H1 (cell line): ENCODE results near the gene POLR3A. TPM values are rescaled to one million over a fixed set of nuclear protein-coding genes. Genes with fewer than 3 reads are reported as not detected.

Experiments
- CTCF ChIA-PET: fragments of 300-600 bp; sonication (Branson Sonifier 250); formaldehyde crosslinking; loops from one replicate; lab custom pipeline; 2021; ENCODE audit not compliant: partially characterized antibody; lab: Charles Lee
- POLR2A ChIA-PET: fragments of 300-600 bp; sonication (Branson Sonifier 250); formaldehyde crosslinking; loops from one replicate; lab custom pipeline; 2021; ENCODE audit warnings: inconsistent platforms; ENCODE audit not compliant: partially characterized antibody; lab: Charles Lee
- DNase-seq, 2 experiments: peaks; one replicate each; pipeline versions ENCODE4 v3.0.0 to v3.0.0-alpha.2; 2010 to 2022; ENCODE audit warnings: low spot score in 2 of 2, low read depth in 1 of 2, mixed read lengths in 1 of 2
- FAIRE-seq: peaks from 2 replicates; lab custom pipeline; 2011; peaks lifted over from hg19 to GRCh38; lab: Jason Lieb, UNC
- H2AFZ ChIP-seq: 2 replicates; pipeline ENCODE4 v1.8.1; 2012; ENCODE audit warnings: low read length, inconsistent platforms
- H2AK5ac ChIP-seq: 2 replicates; pipeline ENCODE4 v1.6.1; 2013; ENCODE audit warnings: low read depth, low read length
- H2BK120ac ChIP-seq: replicated peaks from 2 replicates; pipeline ENCODE3; 2013; ENCODE audit warnings: low read depth, low read length, inconsistent platforms
- H2BK12ac ChIP-seq: 2 replicates; pipeline ENCODE4 v1.6.1; 2013; ENCODE audit warnings: low read depth, low read length
- H2BK15ac ChIP-seq: 2 replicates; pipeline ENCODE4 v1.6.1; 2013; ENCODE audit warnings: low read length
- H2BK20ac ChIP-seq: 2 replicates; pipeline ENCODE4 v1.6.1; 2013; ENCODE audit warnings: low read length
- H2BK5ac ChIP-seq: 2 replicates; pipeline ENCODE4 v1.6.1; 2013; ENCODE audit warnings: low read depth, low read length
- H3K14ac ChIP-seq: 2 replicates; pipeline ENCODE4 v1.6.1; 2013; ENCODE audit warnings: inconsistent platforms; ENCODE audit not compliant: insufficient read length
- H3K18ac ChIP-seq: 2 replicates; pipeline ENCODE4 v1.6.1; 2013; ENCODE audit warnings: low read length; ENCODE audit errors: extremely low read depth
- H3K23ac ChIP-seq: 2 replicates; pipeline ENCODE4 v1.6.1; 2013; ENCODE audit warnings: inconsistent platforms; ENCODE audit not compliant: insufficient read length
- H3K23me2 ChIP-seq: 2 replicates; pipeline ENCODE4 v1.6.1; 2013; ENCODE audit warnings: low read depth, low read length
- H3K27ac ChIP-seq: 2 replicates; pipeline ENCODE4 v1.6.1; 2011; ENCODE audit warnings: low read depth, low read length, inconsistent platforms
- H3K27me3 ChIP-seq, 4 experiments: replicated peaks in 1 of 4; 1 replicate in 1 of 4; 2 replicates in 3 of 4; pipeline versions ENCODE4 v1.6.1 to v1.8.1; 2011 to 2013; ENCODE audit warnings: low read length in 3 of 4, mild to moderate bottlenecking in 3 of 4, inconsistent platforms in 2 of 4, mixed read lengths in 2 of 4, moderate library complexity in 1 of 4; ENCODE audit not compliant: control insufficient read depth in 3 of 4, insufficient read depth in 3 of 4; ENCODE audit errors: extremely low read depth in 1 of 4
- H3K36me3 ChIP-seq, 4 experiments: 2 replicates each; pipeline versions ENCODE4 v1.6.1 to v1.8.1; 2011 to 2013; ENCODE audit warnings: mild to moderate bottlenecking in 4 of 4, low read length in 3 of 4, moderate library complexity in 2 of 4, control low read depth in 1 of 4, inconsistent platforms in 1 of 4; ENCODE audit not compliant: insufficient read depth in 4 of 4, control insufficient read depth in 2 of 4
- H3K4ac ChIP-seq: replicated peaks from 2 replicates; pipeline ENCODE3; 2013; ENCODE audit warnings: low read length, low read depth, mixed read lengths, inconsistent platforms; ENCODE audit not compliant: insufficient read length
- H3K4me1 ChIP-seq, 4 experiments: replicated peaks in 1 of 4; 1 replicate in 1 of 4; 2 replicates in 3 of 4; pipeline versions ENCODE4 v1.6.1 to v1.8.1; 2011 to 2013; ENCODE audit warnings: low read length in 3 of 4, inconsistent platforms in 2 of 4, mixed read lengths in 1 of 4; ENCODE audit not compliant: insufficient read depth in 4 of 4, control insufficient read depth in 3 of 4
- H3K4me2 ChIP-seq, 2 experiments: 2 replicates each; pipeline versions ENCODE4 v1.6.1 to v1.8.1; 2011 to 2013; ENCODE audit warnings: low read depth in 2 of 2, low read length in 2 of 2, control low read depth in 1 of 2, inconsistent platforms in 1 of 2, mild to moderate bottlenecking in 1 of 2; ENCODE audit not compliant: insufficient read depth in 1 of 2
- H3K4me3 ChIP-seq, 4 experiments: fragments of 200-600, 300-600 bp in 1 of 4; sonication (generic), shearing (Covaris generic), sonication (Bioruptor Twin) in 1 of 4; 2 replicates each; pipeline versions ENCODE4 v1.5.1 to v1.8.1; 2011 to 2016; ENCODE audit warnings: low read length in 4 of 4, low read depth in 3 of 4, control low read depth in 2 of 4, inconsistent platforms in 2 of 4, mild to moderate bottlenecking in 2 of 4, mixed read lengths in 1 of 4, moderate library complexity in 1 of 4; ENCODE audit not compliant: insufficient read depth in 2 of 4; ENCODE audit errors: extremely low read depth in 1 of 4
- H3K56ac ChIP-seq: replicated peaks from 2 replicates; pipeline ENCODE3; 2013; ENCODE audit warnings: low read depth, mild to moderate bottlenecking, mixed read lengths, low read length, inconsistent platforms; ENCODE audit not compliant: insufficient read length
- H3K79me1 ChIP-seq: 2 replicates; pipeline ENCODE4 v1.6.1; 2013; ENCODE audit warnings: low read depth, low read length, control low read depth
- H3K79me2 ChIP-seq, 2 experiments: 2 replicates each; pipeline versions ENCODE4 v1.6.1 to v1.8.1; 2012 to 2013; ENCODE audit warnings: low read length in 2 of 2, mild to moderate bottlenecking in 2 of 2, inconsistent platforms in 1 of 2; ENCODE audit not compliant: insufficient read depth in 2 of 2, control insufficient read depth in 1 of 2
- H3K9ac ChIP-seq, 4 experiments: replicated peaks in 1 of 4; 1 replicate in 1 of 4; 2 replicates in 3 of 4; pipeline versions ENCODE4 v1.6.1 to v1.8.1; 2011 to 2013; ENCODE audit warnings: low read depth in 3 of 4, low read length in 3 of 4, control low read depth in 2 of 4, mild to moderate bottlenecking in 2 of 4, moderate library complexity in 2 of 4, inconsistent platforms in 1 of 4; ENCODE audit errors: extremely low read depth in 1 of 4
- H3K9me3 ChIP-seq, 2 experiments: 2 replicates each; pipeline versions ENCODE4 v1.6.1 to v1.8.1; 2012 to 2013; ENCODE audit warnings: mild to moderate bottlenecking in 2 of 2, moderate library complexity in 2 of 2, control low read depth in 1 of 2, inconsistent platforms in 1 of 2, low read depth in 1 of 2, low read length in 1 of 2, mixed read lengths in 1 of 2; ENCODE audit not compliant: insufficient read depth in 2 of 2
- H4K20me1 ChIP-seq, 2 experiments: replicated peaks in 1 of 2; 2 replicates each; pipeline versions ENCODE3 to v1.8.1; 2011 to 2013; ENCODE audit warnings: inconsistent platforms in 2 of 2, low read length in 2 of 2, mild to moderate bottlenecking in 1 of 2; ENCODE audit not compliant: insufficient read depth in 2 of 2, control insufficient read depth in 1 of 2
- H4K5ac ChIP-seq: 2 replicates; pipeline ENCODE4 v1.6.1; 2013; ENCODE audit warnings: low read length, low read depth, mixed read lengths, inconsistent platforms; ENCODE audit not compliant: insufficient read length
- H4K8ac ChIP-seq: 2 replicates; pipeline ENCODE4 v1.8.0; 2013; ENCODE audit warnings: mild to moderate bottlenecking, moderate library complexity, low read length, inconsistent platforms; ENCODE audit not compliant: insufficient read depth; ENCODE audit errors: extremely low read depth
- H4K91ac ChIP-seq: replicated peaks from 2 replicates; pipeline ENCODE3; 2013; ENCODE audit warnings: low read length, mixed read lengths, inconsistent platforms; ENCODE audit not compliant: insufficient read length
- ATF3 ChIP-seq: IDR thresholded peaks from 2 replicates; pipeline ENCODE4 v1.6.1; 2011; ENCODE audit warnings: low read depth, mild to moderate bottlenecking, low read length; ENCODE audit not compliant: insufficient read depth
- KDM5A ChIP-seq: fragments of 200-600 bp; IDR thresholded peaks from 2 replicates; pipeline ENCODE4 v1.7.1; 2012; ENCODE audit warnings: mild to moderate bottlenecking, low read length, inconsistent platforms, mixed read lengths
- MAX ChIP-seq: IDR thresholded peaks from 2 replicates; pipeline ENCODE4 v1.6.1; 2012; ENCODE audit warnings: inconsistent platforms
- POU5F1 ChIP-seq: IDR thresholded peaks from 2 replicates; pipeline ENCODE4 v1.6.1; 2011; ENCODE audit warnings: low read depth, mild to moderate bottlenecking, low read length, moderate library complexity
- SAP30 ChIP-seq: fragments of 300-600 bp; sonication (generic); IDR thresholded peaks from 2 replicates; pipeline ENCODE4 v1.7.1; 2012; ENCODE audit warnings: low read length, moderate library complexity, mild to moderate bottlenecking, inconsistent platforms; ENCODE audit not compliant: insufficient read depth, insufficient replicate concordance
- SP1 ChIP-seq: IDR thresholded peaks from 2 replicates; pipeline ENCODE4 v1.6.1; 2011; ENCODE audit warnings: low read depth, low read length
- SUZ12 ChIP-seq: fragments of 200-600 bp; sonication (generic); IDR thresholded peaks from 2 replicates; pipeline ENCODE4 v1.6.1; 2012; ENCODE audit warnings: mild to moderate bottlenecking, inconsistent platforms, low read length, moderate library complexity, mixed read lengths
- WGBS, 2 experiments: shearing (Covaris generic) in 1 of 2; methylation state at CpG; one replicate each; pipeline versions ENCODE4 v1.1.6 to v1.1.7; 2013 to 2015; ENCODE audit warnings: low lambda C conversion rate in 2 of 2, mixed read lengths in 2 of 2, inconsistent platforms in 1 of 2, low coverage in 1 of 2, missing lambda C conversion rate in 1 of 2; ENCODE audit not compliant: insufficient replicate concordance in 2 of 2, insufficient coverage in 1 of 2, insufficient read length in 1 of 2; ENCODE audit errors: extremely low coverage in 1 of 2, missing lambda C conversion rate in 1 of 2; 5-methylcytosine and 5-hydroxymethylcytosine counted together
- polyA plus RNA-seq, 7 experiments: library from polyadenylated mRNA; depleted of rRNA in 3 of 7; stranded (reverse) in 5 of 7; unstranded in 2 of 7; fragments of >200 nt in 5 of 7; fragments of 200-250 nt in 2 of 7; gene quantifications; 1 replicate in 5 of 7; 2 replicates in 1 of 7; 4 replicates in 1 of 7; pipeline versions ENCODE4 v1.2.1 to v1.2.3, GENCODE V29; 2011 to 2013; ENCODE audit warnings: missing spikeins in 2 of 7, mixed read lengths in 2 of 7
- total RNA-seq: library from RNA; stranded (reverse); fragmentation: NEBNext Ultra II Directional; extraction: Animal tissue kit (Norgen Biotek cat#: 25700); gene quantifications from 2 replicates; pipeline ENCODE4 v1.2.1, GENCODE V29; 2021

POLR3A gene
- total and polyA plus RNA-seq, 2 of the 8 experiments (the other 6 are each of a cell fraction or from before 2014, with no cell fraction given), result 11.3 to 38.6 TPM

GRCh38 chr10:78025685-78026364 lies 3.5 kb downstream of the POLR3A start:
- no peak overlapping the region for H3K23ac ChIP-seq
- H3K79me1 ChIP-seq, result peaks cover 9% of the 10 kb centered on the region; the same call in 1 of the 2 replicates
- no peaks in the 10 kb centered on the region for H3K9me3 ChIP-seq
- no peaks in the 10 kb centered on the region for H3K27me3 ChIP-seq
- H4K20me1 ChIP-seq, result peaks cover 0 to 11% of the 10 kb centered on the region in 2 experiments
- no peak overlapping the region for H2BK20ac ChIP-seq
- WGBS, 2 experiments, result 93% methylated on average over 8 of the region's 8 CpGs; no CpG with 5 or more reads in 1 of the 2 experiments
- no peak overlapping the region for H2BK5ac ChIP-seq
- H3K9ac ChIP-seq, result no peak overlapping the region
- no peak for TF ChIP-seq ATF3
- no peak for TF ChIP-seq SAP30
- no peak for TF ChIP-seq KDM5A
- no peak for TF ChIP-seq SP1
- TF ChIP-seq POU5F1, result no peak
- no peak for TF ChIP-seq SUZ12
- no peak for TF ChIP-seq MAX
- TF ChIP-seq, all 59 proteins: peak for 0
- H2AK5ac ChIP-seq, result no peak overlapping the region
- peaks cover 36 to 54% (median 52%) of the 10 kb centered on the region in 4 experiments for H3K36me3 ChIP-seq
- ChIA-PET POLR2A (interaction anchor here (4.1 kb wide), 1 partner anchor 16 kb away, joined by 41 read pairs; no protein-coding TSS in a partner anchor), CTCF (no interaction called here)
- no peak overlapping the region for H4K91ac ChIP-seq
- H3K4me2 ChIP-seq, result no peak overlapping the region
- H3K23me2 ChIP-seq, result peaks cover 7% of the 10 kb centered on the region
- H2BK15ac ChIP-seq, result no peak overlapping the region
- no peak overlapping the region for H3K4ac ChIP-seq
- no peak overlapping the region for H3K27ac ChIP-seq
- H4K5ac ChIP-seq, result no peak overlapping the region
- no peak overlapping the region for H4K8ac ChIP-seq
- H3K18ac ChIP-seq, result no peak overlapping the region
- H3K14ac ChIP-seq, result no peak overlapping the region
- peaks cover 8 to 31% of the 10 kb centered on the region in 2 experiments for H3K79me2 ChIP-seq
- no peaks in the 10 kb centered on the region for H3K4me1 ChIP-seq
- no peak overlapping the region for H3K4me3 ChIP-seq
- FAIRE-seq (no peak), DNase-seq (no peak)
- H2AFZ ChIP-seq, result no peak overlapping the region
- H3K56ac ChIP-seq, result no peak overlapping the region
- H2BK12ac ChIP-seq, result no peak overlapping the region
- no peak overlapping the region for H2BK120ac ChIP-seq
